HG03175 (cell line): ENCODE results near the gene AADACL4.

Experiments used
- ATAC-seq: cut with Tn5 transposase; IDR thresholded peaks from one replicate; pipeline ENCODE4 v1.9.1; 2021; ENCODE audit warnings: mild to moderate bottlenecking, moderate library complexity; ENCODE audit not compliant: unreplicated experiment

The AADACL4 gene

GRCh38 chr1:12610941-12611340, 32.9 kb upstream of the AADACL4 start:
- no peak for ATAC-seq

- no peak for ATAC-seq
Observed at GRCh38 chr1:12613180-12613579, 30.7 kb upstream of the AADACL4 start.

- no peak for ATAC-seq
Observed at GRCh38 chr1:12614402-12615158, 29.3 kb upstream of the AADACL4 start.

GRCh38 chr1:12615159-12615864, 28.6 kb upstream of the AADACL4 start:
- ATAC-seq, result no peak

- ATAC-seq, result no peak
Observed at GRCh38 chr1:12615865-12616708, 27.8 kb upstream of the AADACL4 start.

GRCh38 chr1:12616709-12617373, 27.0 kb upstream of the AADACL4 start:
- no peak for ATAC-seq

GRCh38 chr1:12617511-12617900, 26.4 kb upstream of the AADACL4 start:
- ATAC-seq, result no peak

- no peak for ATAC-seq
Observed at GRCh38 chr1:12617901-12618660, 25.8 kb upstream of the AADACL4 start, which contains the start of gene DHRS3. TSS of gene DHRS3 (minus strand) at chr1:12618210. CDS start at chr1:12617348, 862 bp downstream.

- no peak for ATAC-seq
Observed at GRCh38 chr1:12618661-12618964, 25.3 kb upstream of the AADACL4 start.

GRCh38 chr1:12618965-12619791, 24.7 kb upstream of the AADACL4 start:
- ATAC-seq, result no peak

GRCh38 chr1:12619792-12620487, 23.9 kb upstream of the AADACL4 start:
- peak; percentile 44 for ATAC-seq

- no peak for ATAC-seq
Observed at GRCh38 chr1:12620488-12620865, 23.4 kb upstream of the AADACL4 start.

GRCh38 chr1:12620931-12621330, 23.0 kb upstream of the AADACL4 start:
- no peak for ATAC-seq

GRCh38 chr1:12621346-12622335, 22.2 kb upstream of the AADACL4 start:
- ATAC-seq, result no peak

GRCh38 chr1:12622506-12622905, 21.4 kb upstream of the AADACL4 start:
- no peak for ATAC-seq

GRCh38 chr1:12625276-12625675, 18.6 kb upstream of the AADACL4 start:
- no peak for ATAC-seq

GRCh38 chr1:12626888-12627287, 17.0 kb upstream of the AADACL4 start:
- no peak for ATAC-seq

- ATAC-seq, result no peak
Observed at GRCh38 chr1:12627296-12627695, 16.6 kb upstream of the AADACL4 start.
